ENCODE results near the gene HSD11B2. TPM values are rescaled to one million over a fixed set of nuclear protein-coding genes. Genes with fewer than 3 reads are reported as not detected.

HSD11B2 gene
- total RNA-seq, 1 donor from 2014 or later: 4.7 TPM

GRCh38 chr16:67454852-67455251 lies 23.9 kb downstream of the HSD11B2 start:
- DNase-seq (ENCODE audit: low read depth, low spot score): no peak
- Mint-ChIP-seq H3K9me3 (no peaks in the 10 kb centered on the region), H3K27me3 (ENCODE audit: low read depth) (no peaks in the 10 kb centered on the region), H3K4me3 (no peak overlapping the region), H3K4me1 (peaks cover 20% of the 10 kb centered on the region), H3K27ac (ENCODE audit: unreplicated experiment) (peak overlapping the region; percentile 2), H3K36me3 (ENCODE audit: low read depth) (no peaks in the 10 kb centered on the region)
- TF ChIP-seq CTCF (conservative IDR thresholded peaks at IDR 0.05): no peak

- no peak for DNase-seq (ENCODE audit: low read depth, low spot score)
- peaks cover 25% of the 10 kb centered on the region for H3K4me1 Mint-ChIP-seq
Measured at GRCh38 chr16:67456391-67457081, 25.6 kb downstream of the HSD11B2 start.

GRCh38 chr16:67457611-67458010 lies 26.7 kb downstream of the HSD11B2 start:
- Mint-ChIP-seq H3K9me3 (no peaks in the 10 kb centered on the region), H3K4me1 (peaks cover 25% of the 10 kb centered on the region), H3K36me3 (ENCODE audit: low read depth) (no peaks in the 10 kb centered on the region), H3K27me3 (ENCODE audit: low read depth) (no peaks in the 10 kb centered on the region), H3K27ac (ENCODE audit: unreplicated experiment) (no peak overlapping the region), H3K4me3 (no peak overlapping the region)
- DNase-seq (ENCODE audit: low read depth, low spot score): no peak
- TF ChIP-seq CTCF (conservative IDR thresholded peaks at IDR 0.05): no peak

More at GRCh38 chr16:67456391-67457081, 25.6 kb downstream of the HSD11B2 start:
- no peaks in the 10 kb centered on the region for H3K9me3 Mint-ChIP-seq
- H3K27me3 Mint-ChIP-seq (ENCODE audit: low read depth): no peaks in the 10 kb centered on the region
- no peak overlapping the region for H3K27ac Mint-ChIP-seq (ENCODE audit: unreplicated experiment)
- H3K4me3 Mint-ChIP-seq: no peak overlapping the region
- peak; percentile 34 for TF ChIP-seq CTCF (conservative IDR thresholded peaks at IDR 0.05)
- no peaks in the 10 kb centered on the region for H3K36me3 Mint-ChIP-seq (ENCODE audit: low read depth)

- no peaks in the 10 kb centered on the region for H3K36me3 Mint-ChIP-seq (ENCODE audit: low read depth)
- H3K4me1 Mint-ChIP-seq: peaks cover 25% of the 10 kb centered on the region
- H3K4me3 Mint-ChIP-seq: no peak overlapping the region
- TF ChIP-seq CTCF (conservative IDR thresholded peaks at IDR 0.05): no peak
- H3K27me3 Mint-ChIP-seq (ENCODE audit: low read depth): no peaks in the 10 kb centered on the region
- H3K9me3 Mint-ChIP-seq: no peaks in the 10 kb centered on the region
- no peak overlapping the region for H3K27ac Mint-ChIP-seq (ENCODE audit: unreplicated experiment)
- no peak for DNase-seq (ENCODE audit: low read depth, low spot score)
Measured at GRCh38 chr16:67458121-67458641, 27.3 kb downstream of the HSD11B2 start.

GRCh38 chr16:67459066-67459860 lies 28.3 kb downstream of the HSD11B2 start:
- no peaks in the 10 kb centered on the region for H3K27me3 Mint-ChIP-seq (ENCODE audit: low read depth)
- no peak for DNase-seq (ENCODE audit: low read depth, low spot score)
- H3K4me3 Mint-ChIP-seq: peak overlapping the region; percentile 34
- no peaks in the 10 kb centered on the region for H3K36me3 Mint-ChIP-seq (ENCODE audit: low read depth)
- no peak for TF ChIP-seq CTCF (conservative IDR thresholded peaks at IDR 0.05)
- H3K9me3 Mint-ChIP-seq: no peaks in the 10 kb centered on the region
- no peak overlapping the region for H3K27ac Mint-ChIP-seq (ENCODE audit: unreplicated experiment)
- peaks cover 19% of the 10 kb centered on the region for H3K4me1 Mint-ChIP-seq
